Measurements from ENCODE around the gene MMP15. TPM values are rescaled to one million over a fixed set of nuclear protein-coding genes. Genes with fewer than 3 reads are reported as not detected.

MMP15 gene
- total and polyA plus RNA-seq, 2 of the 4 experiments (the other 2 are of a cell fraction): 0.18 to 0.56 TPM

- H2AFZ ChIP-seq (replicated peaks; ENCODE audit: low read length, poor library complexity): peak overlapping the region; percentile 21
- H2BK5ac ChIP-seq (ENCODE audit: low read depth, low read length, poor library complexity, severe bottlenecking): no peak overlapping the region
- H3K4me1 ChIP-seq (ENCODE audit: control insufficient read depth, insufficient read depth, low read length): peaks cover 8% of the 10 kb centered on the region; the same call in 1 of the 2 replicates
- H3K9me1 ChIP-seq (ENCODE audit: insufficient read depth, low read length): peaks cover 5% of the 10 kb centered on the region; the same call in 1 of the 2 replicates
- ATAC-seq (ENCODE audit: low read depth) (peak; percentile 54), DNase-seq (peak; percentile 25)
- no peak overlapping the region for H2BK20ac ChIP-seq (ENCODE audit: low read depth, low read length)
- H3K56ac ChIP-seq (ENCODE audit: extremely low read depth, insufficient read depth, low read length): no peak overlapping the region
- no peak overlapping the region for H3K4me2 ChIP-seq (ENCODE audit: low read depth, low read length)
- no CpG with 5 or more reads among the region's 4 CpGs for WGBS, 2 experiments (ENCODE audit: extremely low coverage in 2 of 2, insufficient read length in 1 of 2)
- no peak overlapping the region for H3K14ac ChIP-seq (replicated peaks; ENCODE audit: low read depth, low read length)
- no peak overlapping the region for H2BK120ac ChIP-seq (ENCODE audit: low read depth, low read length)
- H3K9me3 ChIP-seq (ENCODE audit: control insufficient read depth, insufficient read depth, low read length): no peaks in the 10 kb centered on the region
- dilution Hi-C loops (cut with HindIII; ENCODE audit: low sequenced_read_pairs, unreplicated experiment): no loop called here
- no peak overlapping the region for H3K9ac ChIP-seq (ENCODE audit: low read depth, low read length)
- H4K91ac ChIP-seq (ENCODE audit: insufficient read depth, low read depth, low read length): no peak overlapping the region
- H4K20me1 ChIP-seq (ENCODE audit: insufficient read depth, low read length): peaks cover 23% of the 10 kb centered on the region
- H3K27me3 ChIP-seq (ENCODE audit: control insufficient read depth, insufficient read depth, low read length): no peaks in the 10 kb centered on the region; the same call in 1 of the 2 replicates
- no peak overlapping the region for H3K18ac ChIP-seq (ENCODE audit: low read depth, low read length)
- no peak overlapping the region for H3K4me3 ChIP-seq (ENCODE audit: insufficient read depth, low read depth, low read length)
- CTCF ChIA-PET: no interaction called here
- no peak overlapping the region for H3K4ac ChIP-seq (ENCODE audit: low read depth, low read length)
- peaks cover 9 to 38% of the 10 kb centered on the region in 2 experiments; a peak in 3 of 4 replicates for H3K79me1 ChIP-seq (ENCODE audit: low read depth in 1 of 2, low read length in 2 of 2)
- no peak overlapping the region for H3K27ac ChIP-seq (ENCODE audit: insufficient read depth, low read length)
- POLR2A ChIA-PET (ENCODE audit: unreplicated experiment): no interaction called here
- H3K23ac ChIP-seq (ENCODE audit: low read depth, low read length): no peak overlapping the region
- H2AK9ac ChIP-seq (replicated peaks; ENCODE audit: low read depth, low read length, poor library complexity): peak overlapping the region; percentile 65
- BruUV-seq (replicated peaks): no TSS peak
- in situ Hi-C loops (cut with MboI; ENCODE audit: low sequenced_read_pairs): no loop called here
- no peak for TF ChIP-seq RCOR1 (IDR thresholded peaks at IDR 0.05; ENCODE audit: insufficient replicate concordance, low read length)
- no peak for TF ChIP-seq MAZ (IDR thresholded peaks at IDR 0.05; ENCODE audit: borderline replicate concordance, low read depth, low read length)
- TF ChIP-seq ELK1 (IDR thresholded peaks at IDR 0.05; ENCODE audit: borderline replicate concordance, low read depth, low read length): no peak
- TF ChIP-seq RAD21 (IDR thresholded peaks at IDR 0.05; ENCODE audit: low read length): peak; percentile 40
- peak; percentile 35; the same call in 1 of the 2 replicates for TF ChIP-seq SMC3 (IDR thresholded peaks at IDR 0.05; ENCODE audit: low read depth, low read length)
- no peak for TF ChIP-seq USF2 (IDR thresholded peaks at IDR 0.05; ENCODE audit: low read depth, low read length)
- TF ChIP-seq MXI1 (IDR thresholded peaks at IDR 0.05; ENCODE audit: borderline replicate concordance, low read depth, low read length): no peak
- TF ChIP-seq FOS (IDR thresholded peaks at IDR 0.05; ENCODE audit: low read depth, low read length): no peak
- TF ChIP-seq MAFK (IDR thresholded peaks at IDR 0.05; ENCODE audit: low read depth, low read length): no peak
- peak; percentile 45 for TF ChIP-seq CTCF (conservative IDR thresholded peaks at IDR 0.05; ENCODE audit: low read depth, low read length)
- no peak for TF ChIP-seq CEBPB (IDR thresholded peaks at IDR 0.05; ENCODE audit: low read depth, low read length)
- no peak for TF ChIP-seq CHD1 (IDR thresholded peaks at IDR 0.05; ENCODE audit: low read depth, low read length)
- no peak for TF ChIP-seq NFE2L2 (IDR thresholded peaks at IDR 0.05; ENCODE audit: low read depth, low read length)
- no peak for TF ChIP-seq BHLHE40 (IDR thresholded peaks at IDR 0.05; ENCODE audit: low read depth, low read length)
- TF ChIP-seq POLR2A (IDR thresholded peaks at IDR 0.05; ENCODE audit: low read depth, low read length): no peak
- no peak for TF ChIP-seq RFX5 (IDR thresholded peaks at IDR 0.05; ENCODE audit: low read depth, low read length)
- intact Hi-C loops (cut with micrococcal nuclease): no loop called here
- H2BK15ac ChIP-seq (ENCODE audit: low read depth, low read length): no peak overlapping the region
- H2AK5ac ChIP-seq (ENCODE audit: low read depth, low read length): no peak overlapping the region
- H3K36me3 ChIP-seq (ENCODE audit: control insufficient read depth, insufficient read depth, low read length): peaks cover 34% of the 10 kb centered on the region; the same call in 1 of the 2 replicates
- no peak overlapping the region for H4K5ac ChIP-seq (ENCODE audit: low read depth, low read length)
- no peak overlapping the region for H4K8ac ChIP-seq (ENCODE audit: low read depth in 2 of 2, low read length in 2 of 2)
Measured at GRCh38 chr16:57994778-57995177, 30.8 kb upstream of the MMP15 start.

Data from IMR-90 (cell line).